T-cell (primary cell): ENCODE results near the gene HOMER2. TPM values are rescaled to one million over a fixed set of nuclear protein-coding genes. Genes with fewer than 3 reads are reported as not detected.

ENCODE experiments used
- ATAC-seq, 4 experiments: fragments of 200-7000 bp in 3 of 4; fragments of 150-1000 bp in 1 of 4; cut with Tn5 transposase; replicated peaks in 1 of 4; 1 replicate in 3 of 4; 2 replicates in 1 of 4; pipeline ENCODE4 v1.10.0; 2021; ENCODE audit warnings: moderate library complexity in 3 of 4, mild to moderate bottlenecking in 2 of 4, moderate number of reproducible peaks in 1 of 4
- CTCF ChIA-PET, 2 donors: fragments of 300-600 bp; sonication (Branson Sonifier 250); formaldehyde crosslinking; loops; one replicate each; lab custom pipeline; 2022; ENCODE audit warnings: antibody characterized with exemption in 2 of 2; lab: Charles Lee
- POLR2A ChIA-PET, 2 donors: fragments of 300-600 bp; sonication (Branson Sonifier 250); formaldehyde crosslinking; loops; one replicate each; lab custom pipeline; 2022; ENCODE audit warnings: antibody characterized with exemption in 2 of 2; lab: Charles Lee
- DNase-seq, 35 experiments: peaks; one replicate each; pipeline versions ENCODE4 v3.0.0 to v3.0.0-alpha.2; 2013 to 2023
- H3K27ac ChIP-seq: one replicate; pipeline ENCODE4 v1.5.1; 2013; ENCODE audit warnings: low read length
- H3K27me3 ChIP-seq, 2 experiments: replicated peaks in 1 of 2; 1 replicate in 1 of 2; 2 replicates in 1 of 2; pipeline versions ENCODE4 v1.6.1 to v1.7.0; 2013; ENCODE audit warnings: low read length in 1 of 2, mixed read lengths in 1 of 2; ENCODE audit not compliant: control insufficient read depth in 2 of 2, insufficient read depth in 2 of 2; ENCODE audit errors: extremely low read depth in 1 of 2
- H3K36me3 ChIP-seq, 2 donors: 1 replicate in 1 of 2; 2 replicates in 1 of 2; pipeline versions ENCODE4 v1.6.1 to v1.7.0; 2013; ENCODE audit warnings: low read length in 1 of 2; ENCODE audit not compliant: control insufficient read depth in 2 of 2, insufficient read depth in 1 of 2; ENCODE audit errors: extremely low read depth in 1 of 2
- H3K4me1 ChIP-seq, 2 experiments: 1 replicate in 1 of 2; 2 replicates in 1 of 2; pipeline versions ENCODE4 v1.6.1 to v1.7.0; 2013; ENCODE audit warnings: low read length in 2 of 2, mixed read lengths in 1 of 2; ENCODE audit not compliant: insufficient read depth in 2 of 2, control insufficient read depth in 1 of 2; ENCODE audit errors: extremely low read depth in 1 of 2
- H3K4me3 ChIP-seq, 2 donors: 1 replicate in 1 of 2; 2 replicates in 1 of 2; pipeline versions ENCODE4 v1.5.1 to v1.7.0; 2013; ENCODE audit warnings: mild to moderate bottlenecking in 2 of 2, low read length in 1 of 2, moderate library complexity in 1 of 2; ENCODE audit not compliant: control insufficient read depth in 1 of 2; ENCODE audit errors: extremely low read depth in 1 of 2
- H3K9me3 ChIP-seq: 2 replicates; pipeline ENCODE4 v1.7.0; 2013
- H3K27ac Mint-ChIP-seq, 2 donors: one replicate each; pipeline ENCODE4 v1.8.0; 2020 to 2021; ENCODE audit warnings: mild to moderate bottlenecking in 2 of 2, mixed read lengths in 2 of 2
- H3K27me3 Mint-ChIP-seq, 2 donors: one replicate each; pipeline ENCODE4 v1.8.0; 2021 to 2022; ENCODE audit warnings: mixed read lengths in 2 of 2
- H3K36me3 Mint-ChIP-seq: one replicate; pipeline ENCODE4 v1.8.0; 2021; ENCODE audit warnings: mixed read lengths
- H3K4me1 Mint-ChIP-seq, 3 donors: one replicate each; pipeline ENCODE4 v1.8.0; 2020 to 2022; ENCODE audit warnings: mixed read lengths in 3 of 3, mild to moderate bottlenecking in 1 of 3
- H3K4me3 Mint-ChIP-seq, 3 donors: one replicate each; pipeline ENCODE4 v1.8.0; 2020 to 2022; ENCODE audit warnings: mild to moderate bottlenecking in 3 of 3, mixed read lengths in 3 of 3, moderate library complexity in 3 of 3
- H3K9me3 Mint-ChIP-seq, 3 donors: one replicate each; pipeline ENCODE4 v1.8.0; 2020 to 2022; ENCODE audit warnings: mixed read lengths in 3 of 3
- WGBS: methylation state at CpG from one replicate; pipeline ENCODE4 v1.1.5; 2013; ENCODE audit warnings: missing lambda C conversion rate; ENCODE audit not compliant: insufficient coverage; 5-methylcytosine and 5-hydroxymethylcytosine counted together
- total RNA-seq, 35 experiments: library from RNA in 6 of 35; stranded (reverse) in 6 of 35; fragments of 120-200 nt in 1 of 35; gene quantifications; one replicate each; pipeline versions ENCODE4 v1.2.1 to v1.2.4 and lab custom pipeline; 2013 to 2026

Gene HOMER2
- total RNA-seq, 5 donors from 2014 or later (not counting 1 experiment from before 2014, with no cell fraction given) = 2.7 to 9.1 (median 7.3) TPM

DNA sequence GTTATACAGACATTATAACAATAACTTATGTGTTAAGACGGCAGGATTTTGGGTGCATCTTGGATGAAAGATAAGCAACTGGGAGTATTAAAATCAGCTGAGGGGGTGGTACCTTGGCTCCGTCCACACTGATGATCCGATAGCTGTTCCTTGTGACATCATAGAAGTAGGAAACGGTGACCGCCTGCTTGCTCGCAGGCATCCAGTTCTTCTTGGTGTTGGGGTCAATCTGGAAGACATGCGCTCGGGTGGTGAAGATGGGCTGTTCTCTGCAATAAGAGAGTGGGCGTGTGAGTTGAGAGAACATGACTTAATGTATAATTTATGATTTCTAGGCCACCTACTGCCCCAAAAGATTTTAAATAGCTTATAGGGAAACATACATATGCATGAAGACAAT, 59.9 kb downstream of the HOMER2 start:
- 92% methylated on average over 5 of the region's 9 CpGs for WGBS
- Mint-ChIP-seq H3K27me3 (no peaks in the 10 kb centered on the region), H3K4me3 (no peak overlapping the region), H3K36me3 (no peaks in the 10 kb centered on the region), H3K4me1 (no peaks in the 10 kb centered on the region), H3K9me3 (no peaks in the 10 kb centered on the region), H3K27ac (no peak overlapping the region)
- ATAC-seq = no peak
- DNase-seq = no peak
- Histone ChIP-seq H3K27ac (no peak overlapping the region), H3K36me3 (peaks cover 0 to 4% of the 10 kb centered on the region in 2 donors), H3K4me3 (no peak overlapping the region), H3K4me1 (no peaks in the 10 kb centered on the region), H3K27me3 (peaks cover 0 to 5% of the 10 kb centered on the region in 2 experiments), H3K9me3 (no peaks in the 10 kb centered on the region)
- ChIA-PET POLR2A (no interaction called here), CTCF (no interaction called here)

DNA sequence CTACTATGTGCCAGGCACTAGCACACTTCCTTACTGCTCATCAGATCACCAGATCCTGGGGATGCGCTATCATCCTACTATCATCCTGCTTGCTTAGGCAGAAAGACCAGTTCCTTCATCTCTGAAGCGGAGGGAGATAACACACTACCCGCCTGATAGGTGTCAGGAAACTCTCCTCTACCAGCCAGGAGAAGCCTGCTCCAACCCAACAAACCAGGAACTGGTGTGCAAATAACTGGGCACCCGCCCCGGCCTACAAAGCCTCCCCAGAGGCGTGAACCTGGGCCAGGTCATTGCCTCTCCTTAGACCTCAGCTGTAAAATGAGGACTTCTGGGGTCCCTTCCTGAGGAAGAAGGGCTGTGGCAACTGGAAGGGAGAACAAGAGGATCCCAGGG, 61.5 kb downstream of the HOMER2 start:
- Histone ChIP-seq H3K9me3 (no peaks in the 10 kb centered on the region), H3K4me3 (no peak overlapping the region), H3K27me3 (peaks cover 0 to 5% of the 10 kb centered on the region in 2 experiments), H3K4me1 (no peaks in the 10 kb centered on the region), H3K36me3 (peaks cover 0 to 4% of the 10 kb centered on the region in 2 donors), H3K27ac (no peak overlapping the region)
- ChIA-PET POLR2A (no interaction called here), CTCF (no interaction called here)
- WGBS = 96% methylated on average over 4 of the region's 6 CpGs
- Mint-ChIP-seq H3K36me3 (no peaks in the 10 kb centered on the region), H3K4me3 (no peak overlapping the region), H3K27ac (no peak overlapping the region), H3K9me3 (no peaks in the 10 kb centered on the region), H3K27me3 (no peaks in the 10 kb centered on the region), H3K4me1 (no peaks in the 10 kb centered on the region)
- ATAC-seq = no peak
- DNase-seq = no peak

DNA sequence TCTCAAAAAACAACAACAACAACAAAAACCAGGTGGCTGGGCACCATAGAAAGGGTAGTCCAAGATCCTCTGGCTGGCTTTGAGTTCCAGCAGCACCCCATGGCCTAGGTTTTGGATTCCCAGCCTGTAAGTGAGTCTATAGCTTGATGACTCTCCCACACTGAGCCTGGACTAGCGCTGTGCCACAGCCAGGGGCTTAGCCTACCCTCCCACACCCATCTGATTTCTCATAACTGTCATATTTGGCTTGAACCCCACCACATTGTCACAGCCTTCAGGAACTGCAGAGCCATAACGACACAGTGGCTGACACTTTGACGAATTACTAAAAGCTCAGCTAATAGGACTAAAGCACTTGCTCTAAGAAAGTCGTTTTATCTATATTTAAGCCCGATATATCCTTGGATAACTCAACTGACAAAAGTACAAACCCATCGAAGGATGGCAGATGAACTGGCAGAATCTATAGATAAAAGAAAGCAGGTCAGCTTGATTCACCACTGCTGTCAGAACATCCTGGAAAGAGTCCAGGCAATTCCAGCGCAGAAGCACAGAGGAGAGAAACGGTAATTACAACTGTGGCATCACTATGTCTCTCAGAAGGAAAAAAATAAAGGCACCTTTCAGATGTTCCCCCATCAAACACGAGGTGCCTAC, 62.1 kb downstream of the HOMER2 start:
- no peaks in the 10 kb centered on the region for H3K4me1 Mint-ChIP-seq

DNA sequence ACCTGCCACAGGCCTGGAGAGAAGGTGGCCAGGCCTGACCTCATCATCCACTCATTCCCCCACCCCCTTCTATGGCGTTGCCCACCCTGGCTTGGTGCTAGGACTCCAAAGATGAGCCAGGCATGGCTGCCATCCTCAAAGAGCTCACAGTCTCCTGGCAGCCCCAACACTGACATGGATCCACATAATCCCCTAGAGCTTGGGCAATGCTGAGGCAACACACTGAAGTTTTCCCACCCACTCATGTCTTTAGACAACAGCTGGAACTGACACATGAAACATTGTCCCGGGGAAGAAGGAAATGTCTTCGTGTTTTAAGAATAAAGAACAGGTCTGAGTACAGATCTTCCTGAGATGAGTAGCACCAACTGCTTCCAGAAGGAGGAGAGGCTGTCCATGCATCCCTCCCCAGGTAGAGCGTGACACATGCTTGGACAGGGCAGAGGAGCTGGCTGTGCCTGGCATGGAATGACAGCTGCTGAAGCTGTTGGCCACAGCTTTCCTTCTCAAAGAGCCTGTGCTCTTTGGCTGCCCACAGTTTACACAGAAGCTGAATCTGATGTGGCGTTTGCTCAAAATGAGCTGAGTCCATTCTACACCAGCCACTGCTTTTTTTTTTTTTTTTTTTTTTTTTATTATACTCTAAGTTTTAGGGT, 70.1 kb downstream of the HOMER2 start:
- CTCF ChIA-PET = no interaction called here
- Histone ChIP-seq H3K36me3 (no peaks in the 10 kb centered on the region), H3K27me3 (no peaks in the 10 kb centered on the region), H3K4me1 (no peaks in the 10 kb centered on the region), H3K9me3 (no peaks in the 10 kb centered on the region), H3K27ac (no peak overlapping the region), H3K4me3 (no peak overlapping the region)
- DNase-seq (no peak), ATAC-seq (no peak)
- Mint-ChIP-seq H3K36me3 (no peaks in the 10 kb centered on the region), H3K9me3 (no peaks in the 10 kb centered on the region), H3K27ac (no peak overlapping the region), H3K4me3 (no peak overlapping the region), H3K4me1 (no peaks in the 10 kb centered on the region), H3K27me3 (no peaks in the 10 kb centered on the region)
- POLR2A ChIA-PET = no interaction called here
- WGBS = 90% methylated on average over 2 of the region's 5 CpGs

More for the DNA sequence above, 62.1 kb downstream of the HOMER2 start:
- 88% methylated on average over 5 of the region's 9 CpGs for WGBS
- Mint-ChIP-seq H3K27me3 (no peaks in the 10 kb centered on the region), H3K27ac (no peak overlapping the region), H3K9me3 (no peaks in the 10 kb centered on the region), H3K4me3 (no peak overlapping the region), H3K36me3 (no peaks in the 10 kb centered on the region)
- H3K36me3 ChIP-seq = peaks cover 0 to 4% of the 10 kb centered on the region in 2 donors
- no peak overlapping the region for H3K4me3 ChIP-seq
- no peak for ATAC-seq
- H3K27ac ChIP-seq = no peak overlapping the region
- no peaks in the 10 kb centered on the region for H3K4me1 ChIP-seq
- ChIA-PET POLR2A (no interaction called here), CTCF (no interaction called here)
- H3K27me3 ChIP-seq = peaks cover 0 to 5% of the 10 kb centered on the region in 2 experiments
- H3K9me3 ChIP-seq = no peaks in the 10 kb centered on the region
- no peak for DNase-seq

DNA sequence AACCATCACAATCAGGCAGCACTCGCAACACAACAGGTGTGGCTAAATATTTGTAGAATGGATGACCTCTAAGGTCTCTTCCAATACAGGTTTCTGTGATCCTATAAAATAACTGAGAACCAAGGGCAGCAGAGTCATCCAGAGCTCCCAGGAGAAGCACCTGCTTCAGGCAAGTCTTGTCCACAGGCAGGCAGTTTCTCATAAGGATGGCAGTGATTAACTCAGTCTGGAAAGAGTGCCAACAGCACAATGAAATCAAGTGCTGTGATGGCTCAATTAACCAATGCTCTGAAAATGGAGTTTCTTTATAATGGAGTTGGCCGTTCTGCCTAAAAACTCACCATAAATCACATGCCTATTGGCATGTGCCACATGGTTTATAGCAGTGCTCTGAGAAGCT, 70.8 kb downstream of the HOMER2 start:
- Mint-ChIP-seq H3K27ac (no peak overlapping the region), H3K9me3 (no peaks in the 10 kb centered on the region), H3K36me3 (no peaks in the 10 kb centered on the region), H3K27me3 (no peaks in the 10 kb centered on the region), H3K4me1 (no peaks in the 10 kb centered on the region), H3K4me3 (no peak overlapping the region)
- ChIA-PET CTCF (no interaction called here), POLR2A (interaction anchor here in 1 of 2 donors (0.5 kb wide), 1 partner anchor 25 kb away, joined by 9 read pairs; no protein-coding TSS in a partner anchor)
- DNase-seq (no peak), ATAC-seq (no peak)
- Histone ChIP-seq H3K4me1 (no peaks in the 10 kb centered on the region), H3K9me3 (no peaks in the 10 kb centered on the region), H3K27me3 (no peaks in the 10 kb centered on the region), H3K36me3 (no peaks in the 10 kb centered on the region), H3K4me3 (no peak overlapping the region), H3K27ac (no peak overlapping the region)
- no CpG with 5 or more reads among the region's 2 CpGs for WGBS

DNA sequence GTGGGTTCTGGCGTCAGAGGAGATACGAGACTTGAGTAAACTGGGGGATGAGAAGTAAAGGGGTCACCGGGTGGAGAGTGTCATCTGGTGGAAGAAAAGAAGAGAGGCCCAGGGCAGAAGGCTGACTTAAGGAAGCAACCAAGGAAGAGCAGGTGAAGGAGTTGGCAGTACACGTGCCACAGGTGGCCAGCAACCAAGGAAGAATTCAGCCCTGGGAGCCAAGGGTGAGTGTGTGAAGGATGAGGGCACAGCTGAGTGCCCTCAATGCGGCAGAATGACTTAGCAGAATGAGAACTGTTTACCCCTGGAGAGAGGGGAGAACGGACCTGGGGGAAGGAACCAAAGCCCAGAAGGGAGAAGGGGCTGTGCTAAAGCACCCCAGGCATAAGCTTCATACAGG, 71.8 kb downstream of the HOMER2 start:
- H3K36me3 ChIP-seq = no peaks in the 10 kb centered on the region
- DNase-seq = no peak
- ChIA-PET POLR2A (no interaction called here), CTCF (no interaction called here)
- Mint-ChIP-seq H3K9me3 (no peaks in the 10 kb centered on the region), H3K27me3 (no peaks in the 10 kb centered on the region), H3K27ac (no peak overlapping the region), H3K4me3 (no peak overlapping the region), H3K4me1 (no peaks in the 10 kb centered on the region), H3K36me3 (no peaks in the 10 kb centered on the region)
- no peak for ATAC-seq
- H3K4me3 ChIP-seq = no peak overlapping the region
- no peak overlapping the region for H3K27ac ChIP-seq
- H3K9me3 ChIP-seq = no peaks in the 10 kb centered on the region
- 80% methylated on average over 3 of the region's 6 CpGs for WGBS
- H3K4me1 ChIP-seq = no peaks in the 10 kb centered on the region
- H3K27me3 ChIP-seq = no peaks in the 10 kb centered on the region
